Measurements from ENCODE around the gene ERBB4.

GRCh38 chr2:212441141-212441540, 97.5 kb downstream of the ERBB4 start:
- TF ChIP-seq ZFP3 (CRISPR knock-in tag; IDR thresholded peaks at IDR 0.05): no peak
- no peak for TF ChIP-seq SNAI2 (CRISPR knock-in tag; IDR thresholded peaks at IDR 0.05)
- TF ChIP-seq ARNTL (CRISPR knock-in tag; IDR thresholded peaks at IDR 0.05; ENCODE audit: borderline replicate concordance, low read depth): no peak
- TF ChIP-seq, protein P1, sequence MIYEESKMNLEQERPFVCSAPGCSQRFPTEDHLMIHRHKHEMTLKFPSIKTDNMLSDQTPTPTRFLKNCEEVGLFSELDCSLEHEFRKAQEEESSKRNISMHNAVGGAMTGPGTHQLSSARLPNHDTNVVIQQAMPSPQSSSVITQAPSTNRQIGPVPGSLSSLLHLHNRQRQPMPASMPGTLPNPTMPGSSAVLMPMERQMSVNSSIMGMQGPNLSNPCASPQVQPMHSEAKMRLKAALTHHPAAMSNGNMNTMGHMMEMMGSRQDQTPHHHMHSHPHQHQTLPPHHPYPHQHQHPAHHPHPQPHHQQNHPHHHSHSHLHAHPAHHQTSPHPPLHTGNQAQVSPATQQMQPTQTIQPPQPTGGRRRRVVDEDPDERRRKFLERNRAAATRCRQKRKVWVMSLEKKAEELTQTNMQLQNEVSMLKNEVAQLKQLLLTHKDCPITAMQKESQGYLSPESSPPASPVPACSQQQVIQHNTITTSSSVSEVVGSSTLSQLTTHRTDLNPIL (CRISPR knock-in tag; IDR thresholded peaks at IDR 0.05; ENCODE audit: low read depth): no peak
- TF ChIP-seq, protein P2, sequence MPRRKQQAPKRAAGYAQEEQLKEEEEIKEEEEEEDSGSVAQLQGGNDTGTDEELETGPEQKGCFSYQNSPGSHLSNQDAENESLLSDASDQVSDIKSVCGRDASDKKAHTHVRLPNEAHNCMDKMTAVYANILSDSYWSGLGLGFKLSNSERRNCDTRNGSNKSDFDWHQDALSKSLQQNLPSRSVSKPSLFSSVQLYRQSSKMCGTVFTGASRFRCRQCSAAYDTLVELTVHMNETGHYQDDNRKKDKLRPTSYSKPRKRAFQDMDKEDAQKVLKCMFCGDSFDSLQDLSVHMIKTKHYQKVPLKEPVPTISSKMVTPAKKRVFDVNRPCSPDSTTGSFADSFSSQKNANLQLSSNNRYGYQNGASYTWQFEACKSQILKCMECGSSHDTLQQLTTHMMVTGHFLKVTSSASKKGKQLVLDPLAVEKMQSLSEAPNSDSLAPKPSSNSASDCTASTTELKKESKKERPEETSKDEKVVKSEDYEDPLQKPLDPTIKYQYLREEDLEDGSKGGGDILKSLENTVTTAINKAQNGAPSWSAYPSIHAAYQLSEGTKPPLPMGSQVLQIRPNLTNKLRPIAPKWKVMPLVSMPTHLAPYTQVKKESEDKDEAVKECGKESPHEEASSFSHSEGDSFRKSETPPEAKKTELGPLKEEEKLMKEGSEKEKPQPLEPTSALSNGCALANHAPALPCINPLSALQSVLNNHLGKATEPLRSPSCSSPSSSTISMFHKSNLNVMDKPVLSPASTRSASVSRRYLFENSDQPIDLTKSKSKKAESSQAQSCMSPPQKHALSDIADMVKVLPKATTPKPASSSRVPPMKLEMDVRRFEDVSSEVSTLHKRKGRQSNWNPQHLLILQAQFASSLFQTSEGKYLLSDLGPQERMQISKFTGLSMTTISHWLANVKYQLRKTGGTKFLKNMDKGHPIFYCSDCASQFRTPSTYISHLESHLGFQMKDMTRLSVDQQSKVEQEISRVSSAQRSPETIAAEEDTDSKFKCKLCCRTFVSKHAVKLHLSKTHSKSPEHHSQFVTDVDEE (CRISPR knock-in tag; IDR thresholded peaks at IDR 0.05): no peak
- no peak for TF ChIP-seq ZNF70 (CRISPR knock-in tag; IDR thresholded peaks at IDR 0.05)
- TF ChIP-seq RARB (CRISPR knock-in tag; IDR thresholded peaks at IDR 0.05): no peak

Data from SK-N-SH treated with all-trans-retinoic acid at 6 μM for 48 hours (cell line).